Esophagus squamous epithelium (tissue), 5 donors: ENCODE results near the gene TRIM69. TPM values are rescaled to one million over a fixed set of nuclear protein-coding genes. Genes with fewer than 3 reads are reported as not detected.
A peak's percentile ranks its signal among the peaks of the same experiment; 100 is the strongest.

Source experiments
- DNase-seq: peaks from one replicate; lab custom pipeline; 2025; lab: John Stamatoyannopoulos, UW
- H3K27ac ChIP-seq, 4 donors: fragments of 200-600 bp; sonication (generic); one replicate each; pipeline ENCODE4 v1.5.1; 2016 to 2019; ENCODE audit warnings: mild to moderate bottlenecking in 1 of 4
- H3K27me3 ChIP-seq, 4 donors: fragments of 200-600 bp; sonication (generic); 1 replicate in 3 of 4; 2 replicates in 1 of 4; pipeline versions ENCODE4 v1.5.1 to v1.6.0; 2017 to 2021; ENCODE audit warnings: antibody characterized with exemption in 1 of 4
- H3K36me3 ChIP-seq, 3 donors: fragments of 200-600 bp; sonication (generic); one replicate each; pipeline ENCODE4 v1.5.1; 2016 to 2019
- H3K4me1 ChIP-seq, 3 donors: fragments of 200-600 bp; sonication (generic); one replicate each; pipeline ENCODE4 v1.5.1; 2017 to 2019
- H3K4me3 ChIP-seq, 4 donors: fragments of 200-600 bp; sonication (generic); 1 replicate in 3 of 4; 2 replicates in 1 of 4; pipeline ENCODE4 v1.5.1; 2016 to 2019; ENCODE audit warnings: mild to moderate bottlenecking in 2 of 4, moderate library complexity in 1 of 4
- H3K9me3 ChIP-seq, 3 donors: fragments of 200-600 bp; sonication (generic); one replicate each; pipeline ENCODE4 v1.5.1; 2016 to 2019
- POLR2A ChIP-seq, 4 donors: fragments of 450-650 bp; IDR thresholded peaks; one replicate each; pipeline ENCODE4 v1.6.1; 2017; ENCODE audit warnings: antibody characterized with exemption in 4 of 4, mild to moderate bottlenecking in 4 of 4, moderate library complexity in 3 of 4
- WGBS, 2 donors: methylation state at CpG; one replicate each; pipeline ENCODE4 v1.1.5; 2018; 5-methylcytosine and 5-hydroxymethylcytosine counted together
- intact Hi-C: fragments of 100-400 bp; cut with DNase I; formaldehyde crosslinking; loops from one replicate; pipeline ENCODE4 v1.15.0; 2022
- total RNA-seq, 4 donors: library from RNA; depleted of rRNA; stranded (reverse); fragments of >200 nt; gene quantifications; one replicate each; pipeline ENCODE4 v1.1.0, GENCODE V29; 2016
- TF ChIP-seq, protein P1 (sequence below), 6 experiments: fragments of 450-650 bp in 4 of 6; fragments of 200-600 bp in 2 of 6; sonication (generic) in 2 of 6; IDR thresholded peaks; one replicate each; pipeline ENCODE4 v1.5.1; 2016 to 2019; ENCODE audit warnings: antibody characterized with exemption in 6 of 6, mild to moderate bottlenecking in 4 of 6, moderate library complexity in 4 of 6
- donor health status: DM: yes; HTN: yes; CAD: no.

The TRIM69 gene
- total RNA-seq, 4 donors from 2014 or later: 9.4 to 13.6 (median 11.1) TPM

GRCh38 chr15:44712346-44713005 lies 23.9 kb upstream of the TRIM69 start:
- Histone ChIP-seq H3K4me3 (peak overlapping the region; percentile 81 to 99 (median 92)), H3K9me3 (no peaks in the 10 kb centered on the region), H3K4me1 (peaks cover 9 to 62% (median 24%) of the 10 kb centered on the region in 3 donors), H3K27ac (peak overlapping the region; percentile 97 to 100 (median 100)), H3K27me3 (no peaks in the 10 kb centered on the region), H3K36me3 (peaks cover 6 to 33% (median 23%) of the 10 kb centered on the region in 3 donors)
- intact Hi-C loops: no loop called here
- DNase-seq: no peak
- TF ChIP-seq POLR2A (IDR thresholded peaks at IDR 0.05): peak in 1 of 4 donors; percentile 74
- TF ChIP-seq, protein P1, sequence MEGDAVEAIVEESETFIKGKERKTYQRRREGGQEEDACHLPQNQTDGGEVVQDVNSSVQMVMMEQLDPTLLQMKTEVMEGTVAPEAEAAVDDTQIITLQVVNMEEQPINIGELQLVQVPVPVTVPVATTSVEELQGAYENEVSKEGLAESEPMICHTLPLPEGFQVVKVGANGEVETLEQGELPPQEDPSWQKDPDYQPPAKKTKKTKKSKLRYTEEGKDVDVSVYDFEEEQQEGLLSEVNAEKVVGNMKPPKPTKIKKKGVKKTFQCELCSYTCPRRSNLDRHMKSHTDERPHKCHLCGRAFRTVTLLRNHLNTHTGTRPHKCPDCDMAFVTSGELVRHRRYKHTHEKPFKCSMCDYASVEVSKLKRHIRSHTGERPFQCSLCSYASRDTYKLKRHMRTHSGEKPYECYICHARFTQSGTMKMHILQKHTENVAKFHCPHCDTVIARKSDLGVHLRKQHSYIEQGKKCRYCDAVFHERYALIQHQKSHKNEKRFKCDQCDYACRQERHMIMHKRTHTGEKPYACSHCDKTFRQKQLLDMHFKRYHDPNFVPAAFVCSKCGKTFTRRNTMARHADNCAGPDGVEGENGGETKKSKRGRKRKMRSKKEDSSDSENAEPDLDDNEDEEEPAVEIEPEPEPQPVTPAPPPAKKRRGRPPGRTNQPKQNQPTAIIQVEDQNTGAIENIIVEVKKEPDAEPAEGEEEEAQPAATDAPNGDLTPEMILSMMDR (IDR thresholded peaks at IDR 0.05): no peak
- WGBS, 2 donors: 4 to 6% methylated on average over 19 to 20 of the region's 24 CpGs

DNA sequence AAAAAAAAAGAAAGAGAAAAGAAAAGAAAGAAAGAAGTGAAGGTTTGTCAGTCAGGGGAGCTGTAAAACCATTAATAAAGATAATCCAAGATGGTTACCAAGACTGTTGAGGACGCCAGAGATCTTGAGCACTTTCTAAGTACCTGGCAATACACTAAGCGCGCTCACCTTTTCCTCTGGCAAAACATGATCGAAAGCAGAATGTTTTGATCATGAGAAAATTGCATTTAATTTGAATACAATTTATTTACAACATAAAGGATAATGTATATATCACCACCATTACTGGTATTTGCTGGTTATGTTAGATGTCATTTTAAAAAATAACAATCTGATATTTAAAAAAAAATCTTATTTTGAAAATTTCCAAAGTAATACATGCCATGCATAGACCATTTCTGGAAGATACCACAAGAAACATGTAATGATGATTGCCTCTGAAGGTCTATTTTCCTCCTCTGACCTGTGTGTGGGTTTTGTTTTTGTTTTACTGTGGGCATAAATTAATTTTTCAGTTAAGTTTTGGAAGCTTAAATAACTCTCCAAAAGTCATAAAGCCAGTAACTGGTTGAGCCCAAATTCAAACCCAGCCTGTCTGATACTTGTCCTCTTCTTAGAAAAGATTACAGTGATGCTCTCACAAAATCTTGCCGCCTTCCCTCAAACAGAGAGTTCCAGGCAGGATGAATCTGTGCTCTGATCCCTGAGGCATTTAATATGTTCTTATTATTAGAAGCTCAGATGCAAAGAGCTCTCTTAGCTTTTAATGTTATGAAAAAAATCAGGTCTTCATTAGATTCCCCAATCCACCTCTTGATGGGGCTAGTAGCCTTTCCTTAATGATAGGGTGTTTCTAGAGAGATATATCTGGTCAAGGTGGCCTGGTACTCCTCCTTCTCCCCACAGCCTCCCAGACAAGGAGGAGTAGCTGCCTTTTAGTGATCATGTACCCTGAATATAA lies 23.0 kb upstream of the TRIM69 start:
- H3K36me3 ChIP-seq: peaks cover 6 to 41% (median 30%) of the 10 kb centered on the region in 3 donors
- H3K27ac ChIP-seq: peak overlapping the region; percentile 97 to 100 (median 100)
- intact Hi-C loops: no loop called here
- no peaks in the 10 kb centered on the region for H3K27me3 ChIP-seq
- DNase-seq: no peak
- peak overlapping the region; percentile 81 to 99 (median 92) for H3K4me3 ChIP-seq
- WGBS, 2 donors: 27 to 33% methylated on average over 5 of the region's 5 CpGs
- TF ChIP-seq, protein P1 (IDR thresholded peaks at IDR 0.05): peak in 1 of 6 experiments; percentile 28
- no peak for TF ChIP-seq POLR2A (IDR thresholded peaks at IDR 0.05)
- peaks cover 9 to 60% (median 24%) of the 10 kb centered on the region in 3 donors for H3K4me1 ChIP-seq
- H3K9me3 ChIP-seq: no peaks in the 10 kb centered on the region

DNA sequence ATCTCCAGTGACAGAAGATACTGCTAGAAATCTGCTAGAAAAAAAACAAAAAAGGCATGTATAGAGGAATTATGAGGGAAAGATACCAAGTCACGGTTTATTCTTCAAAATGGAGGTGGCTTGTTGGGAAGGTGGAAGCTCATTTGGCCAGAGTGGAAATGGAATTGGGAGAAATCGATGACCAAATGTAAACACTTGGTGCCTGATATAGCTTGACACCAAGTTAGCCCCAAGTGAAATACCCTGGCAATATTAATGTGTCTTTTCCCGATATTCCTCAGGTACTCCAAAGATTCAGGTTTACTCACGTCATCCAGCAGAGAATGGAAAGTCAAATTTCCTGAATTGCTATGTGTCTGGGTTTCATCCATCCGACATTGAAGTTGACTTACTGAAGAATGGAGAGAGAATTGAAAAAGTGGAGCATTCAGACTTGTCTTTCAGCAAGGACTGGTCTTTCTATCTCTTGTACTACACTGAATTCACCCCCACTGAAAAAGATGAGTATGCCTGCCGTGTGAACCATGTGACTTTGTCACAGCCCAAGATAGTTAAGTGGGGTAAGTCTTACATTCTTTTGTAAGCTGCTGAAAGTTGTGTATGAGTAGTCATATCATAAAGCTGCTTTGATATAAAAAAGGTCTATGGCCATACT lies 21.1 kb upstream of the TRIM69 start:
- H3K4me3 ChIP-seq: peak overlapping the region in 2 of 4 donors; percentile 81 to 90
- intact Hi-C loops: no loop called here

GRCh38 chr15:44715797-44716334 lies 20.5 kb upstream of the TRIM69 start:
- DNase-seq: no peak
- Histone ChIP-seq H3K36me3 (peaks cover 6 to 56% (median 43%) of the 10 kb centered on the region in 3 donors), H3K9me3 (no peaks in the 10 kb centered on the region), H3K27me3 (no peaks in the 10 kb centered on the region), H3K27ac (no peak overlapping the region), H3K4me3 (peak overlapping the region in 1 of 4 donors; percentile 90), H3K4me1 (peaks cover 9 to 58% (median 24%) of the 10 kb centered on the region in 3 donors)
- WGBS, 2 donors: 58 to 80% methylated on average over 2 of the region's 2 CpGs
- intact Hi-C loops: no loop called here
- TF ChIP-seq POLR2A (IDR thresholded peaks at IDR 0.05): no peak
- TF ChIP-seq, protein P1 (IDR thresholded peaks at IDR 0.05): no peak

More for the DNA sequence above, 21.1 kb upstream of the TRIM69 start:
- TF ChIP-seq, protein P1 (IDR thresholded peaks at IDR 0.05): no peak
- no peak for TF ChIP-seq POLR2A (IDR thresholded peaks at IDR 0.05)
- no peaks in the 10 kb centered on the region for H3K9me3 ChIP-seq
- peak overlapping the region in 2 of 4 donors; percentile 97 to 100 for H3K27ac ChIP-seq
- peaks cover 9 to 63% (median 24%) of the 10 kb centered on the region in 3 donors for H3K4me1 ChIP-seq
- 63 to 65% methylated on average over 6 of the region's 6 CpGs for WGBS, 2 donors
- peaks cover 6 to 56% (median 43%) of the 10 kb centered on the region in 3 donors for H3K36me3 ChIP-seq
- H3K27me3 ChIP-seq: no peaks in the 10 kb centered on the region
- DNase-seq: no peak
